Epithelial cell of proximal tubule (primary cell): ENCODE results near the gene VCPKMT. TPM values are rescaled to one million over a fixed set of nuclear protein-coding genes. Genes with fewer than 3 reads are reported as not detected.

Source experiments
- DNase-seq: peaks from one replicate; pipeline ENCODE4 v3.0.0-alpha.2; 2011; ENCODE audit warnings: low read depth
- H3K4me3 ChIP-seq: 2 replicates; pipeline ENCODE4 v1.5.1; 2011; ENCODE audit warnings: low read depth, mild to moderate bottlenecking, low read length
- total RNA-seq: library from RNA; depleted of rRNA; stranded (reverse); fragments of >200 nt; gene quantifications from 2 replicates; pipeline ENCODE4 v1.2.3, GENCODE V29; 2015
- TF ChIP-seq, protein P1 (sequence below): conservative IDR thresholded peaks from 2 replicates; pipeline ENCODE4 v1.5.1; 2012; ENCODE audit warnings: low read depth, mild to moderate bottlenecking, low read length

VCPKMT gene
- total RNA-seq, 1 donor from 2014 or later, result 3.9 TPM

DNA sequence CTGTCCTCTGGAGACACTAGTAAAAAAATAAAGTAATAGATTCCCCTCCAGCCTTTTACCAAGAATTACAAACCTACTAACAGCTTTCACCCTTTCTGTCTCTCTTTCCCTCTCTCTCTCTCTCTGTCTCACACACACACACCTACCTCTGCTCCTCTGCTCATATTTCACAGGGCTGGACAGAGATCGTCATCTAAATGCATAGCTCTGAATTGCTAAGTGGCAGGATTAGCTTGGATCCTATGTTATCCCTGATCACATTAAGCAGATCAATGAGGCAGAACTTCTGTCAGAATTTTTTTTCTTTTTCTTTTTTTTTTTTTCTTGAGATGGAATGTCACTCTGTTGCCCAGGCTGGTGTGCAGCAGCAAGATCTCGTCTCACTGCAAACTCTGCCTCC is 22.9 kb downstream of the VCPKMT start:
- TF ChIP-seq, protein P1, sequence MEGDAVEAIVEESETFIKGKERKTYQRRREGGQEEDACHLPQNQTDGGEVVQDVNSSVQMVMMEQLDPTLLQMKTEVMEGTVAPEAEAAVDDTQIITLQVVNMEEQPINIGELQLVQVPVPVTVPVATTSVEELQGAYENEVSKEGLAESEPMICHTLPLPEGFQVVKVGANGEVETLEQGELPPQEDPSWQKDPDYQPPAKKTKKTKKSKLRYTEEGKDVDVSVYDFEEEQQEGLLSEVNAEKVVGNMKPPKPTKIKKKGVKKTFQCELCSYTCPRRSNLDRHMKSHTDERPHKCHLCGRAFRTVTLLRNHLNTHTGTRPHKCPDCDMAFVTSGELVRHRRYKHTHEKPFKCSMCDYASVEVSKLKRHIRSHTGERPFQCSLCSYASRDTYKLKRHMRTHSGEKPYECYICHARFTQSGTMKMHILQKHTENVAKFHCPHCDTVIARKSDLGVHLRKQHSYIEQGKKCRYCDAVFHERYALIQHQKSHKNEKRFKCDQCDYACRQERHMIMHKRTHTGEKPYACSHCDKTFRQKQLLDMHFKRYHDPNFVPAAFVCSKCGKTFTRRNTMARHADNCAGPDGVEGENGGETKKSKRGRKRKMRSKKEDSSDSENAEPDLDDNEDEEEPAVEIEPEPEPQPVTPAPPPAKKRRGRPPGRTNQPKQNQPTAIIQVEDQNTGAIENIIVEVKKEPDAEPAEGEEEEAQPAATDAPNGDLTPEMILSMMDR, result no peak
- H3K4me3 ChIP-seq, result no peak overlapping the region
- DNase-seq, result no peak

DNA sequence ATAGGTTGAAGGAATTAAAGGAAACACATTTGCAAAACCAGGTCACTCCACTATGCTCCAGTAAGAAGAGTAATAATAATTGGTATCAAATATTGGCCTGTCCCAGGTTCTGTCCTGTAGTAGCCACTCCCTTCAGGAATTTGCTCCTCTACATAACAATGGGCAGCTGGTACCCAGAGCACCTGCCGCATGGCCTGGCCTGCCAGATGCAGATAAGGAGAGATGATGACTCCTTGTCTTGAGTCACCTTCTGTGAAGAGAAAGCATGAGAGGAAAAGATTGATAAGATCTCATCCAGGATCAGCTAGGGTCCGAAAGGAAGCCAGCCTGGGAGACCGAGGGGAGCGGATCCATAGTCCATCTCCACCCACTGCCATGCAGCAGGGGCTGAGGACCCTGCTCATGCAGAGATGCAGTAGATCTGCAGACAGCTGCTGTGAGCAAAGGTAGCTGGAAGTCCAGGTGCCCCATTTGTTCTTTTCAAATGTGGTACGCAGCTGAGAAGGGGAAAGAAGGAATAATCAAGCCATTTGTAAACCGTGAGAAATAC is 24.3 kb downstream of the VCPKMT start:
- TF ChIP-seq, protein P1, result no peak
- H3K4me3 ChIP-seq, result no peak overlapping the region
- no peak for DNase-seq

DNA sequence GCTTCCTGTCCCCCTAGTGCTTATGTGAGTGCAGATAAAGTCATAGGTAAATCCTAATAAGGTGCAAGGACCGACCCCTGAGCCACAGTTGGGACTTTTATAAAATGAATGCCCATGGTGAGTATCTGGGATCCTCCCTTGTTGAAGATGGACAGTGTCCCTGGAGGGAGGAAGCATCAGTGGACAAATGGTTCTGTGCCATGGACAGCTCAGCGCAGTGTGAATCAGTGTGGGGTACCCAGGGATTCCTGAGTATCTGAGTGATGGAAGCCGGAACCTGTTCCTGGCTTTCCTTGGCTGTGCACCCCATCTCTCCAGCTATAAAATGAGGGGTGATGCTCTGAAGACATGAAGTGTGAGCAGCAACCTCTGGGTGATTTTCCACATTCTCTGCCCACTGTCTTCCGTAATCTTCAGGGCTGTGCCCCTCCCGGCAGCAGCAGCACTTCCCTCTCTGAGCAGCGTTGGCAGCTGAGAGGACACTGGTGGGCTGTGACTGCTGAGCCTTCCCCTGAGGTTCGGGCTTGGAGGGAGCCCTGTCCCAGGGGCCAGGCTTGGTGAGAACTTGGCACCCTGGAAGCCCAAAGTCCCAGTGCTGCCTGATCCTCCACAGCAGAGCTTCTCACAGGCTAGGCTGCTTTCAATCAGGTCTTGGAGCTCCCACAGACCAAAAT is 25.0 kb downstream of the VCPKMT start:
- H3K4me3 ChIP-seq, result no peak overlapping the region
- DNase-seq, result no peak
- TF ChIP-seq, protein P1, result no peak

DNA sequence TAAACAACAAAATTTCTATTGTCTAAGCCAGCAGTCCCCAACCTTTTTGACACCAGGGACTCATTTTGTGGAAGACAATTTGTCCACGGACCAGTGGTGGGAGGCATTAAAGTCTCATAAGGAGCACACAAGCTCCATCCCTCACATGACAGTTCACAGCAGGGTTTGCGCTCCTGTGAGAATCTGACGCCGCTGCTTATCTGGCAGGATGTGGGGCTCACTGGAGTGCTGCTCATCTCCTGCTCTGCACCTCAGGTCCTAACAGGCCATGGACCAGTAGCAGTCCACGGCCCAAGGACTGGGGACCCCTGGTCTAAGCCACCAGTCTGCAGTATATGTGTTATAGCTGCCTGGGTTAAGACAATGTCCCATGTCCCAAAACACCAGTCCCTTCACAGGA is 27.2 kb downstream of the VCPKMT start:
- H3K4me3 ChIP-seq, result no peak overlapping the region
- DNase-seq, result no peak
- TF ChIP-seq, protein P1, result no peak

DNA sequence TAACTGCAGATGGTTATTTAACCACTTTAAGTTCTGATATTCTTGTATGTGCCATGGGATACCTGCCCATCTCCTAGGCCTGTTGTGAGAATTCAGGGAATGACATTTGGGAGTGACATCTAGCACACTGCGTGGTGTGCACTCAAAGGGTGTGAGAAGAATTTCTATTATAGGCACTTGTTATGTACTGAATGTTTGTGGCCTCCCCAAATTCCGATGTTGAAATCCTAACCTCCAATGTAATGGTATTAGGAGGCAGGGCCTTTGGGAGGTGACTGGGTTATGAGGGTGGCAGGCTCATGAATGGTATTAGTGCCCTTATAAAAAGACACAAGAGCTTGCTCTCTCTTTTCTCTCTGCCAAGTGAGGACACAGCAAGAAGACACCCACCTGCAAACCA is 27.6 kb downstream of the VCPKMT start:
- no peak for DNase-seq
- TF ChIP-seq, protein P1, result no peak
- H3K4me3 ChIP-seq, result no peak overlapping the region

DNA sequence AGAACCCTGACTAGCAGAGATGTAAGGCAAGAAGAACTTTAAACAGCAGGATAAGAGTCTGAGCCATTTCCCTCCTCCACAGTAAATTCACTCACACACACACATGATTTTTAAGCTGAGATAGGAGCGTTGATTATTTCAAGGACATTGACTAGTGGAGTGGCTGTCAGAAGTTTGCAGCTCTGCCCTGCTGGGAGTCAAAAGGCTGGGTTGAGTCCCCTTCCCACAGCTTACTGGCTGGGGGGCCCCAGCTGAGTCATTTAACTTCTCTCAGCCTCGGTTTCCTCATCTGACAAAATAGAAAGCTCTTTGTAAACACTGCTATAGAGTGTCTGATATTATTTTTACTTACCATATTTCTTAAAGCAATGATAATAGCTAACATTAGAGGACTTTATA is 28.3 kb downstream of the VCPKMT start:
- no peak for DNase-seq
- TF ChIP-seq, protein P1, result no peak
- H3K4me3 ChIP-seq, result no peak overlapping the region
